Measurements from ENCODE around the gene NOL9. TPM values are rescaled to one million over a fixed set of nuclear protein-coding genes. Genes with fewer than 3 reads are reported as not detected.

Gene NOL9
- total and polyA plus RNA-seq, 10 of the 15 experiments (the other 5 are each of a cell fraction or from before 2014, with no cell fraction given): 3.9 to 35.9 (median 23.0) TPM

GRCh38 chr1:6512908-6513280 is 41.4 kb downstream of the NOL9 start (continued):
- no peak for TF ChIP-seq FOS (IDR thresholded peaks at IDR 0.05; ENCODE audit: borderline replicate concordance, extremely low read depth, insufficient read length)
- no peak for TF ChIP-seq NR2C1 (IDR thresholded peaks at IDR 0.05)
- no peak for TF ChIP-seq DPF2 (IDR thresholded peaks at IDR 0.05)
- no peak for TF ChIP-seq CEBPZ (IDR thresholded peaks at IDR 0.05; ENCODE audit: low read depth, low read length)
- TF ChIP-seq MLLT1 (IDR thresholded peaks at IDR 0.05): no peak
- TF ChIP-seq BCLAF1 (IDR thresholded peaks at IDR 0.05): no peak
- no peak for TF ChIP-seq RUNX3 (IDR thresholded peaks at IDR 0.05; ENCODE audit: low read length)
- no peak for TF ChIP-seq E4F1 (IDR thresholded peaks at IDR 0.05; ENCODE audit: borderline replicate concordance, partially characterized antibody)
